GM12878 (cell line): Measurements from ENCODE around the gene CDH20. TPM values are rescaled to one million over a fixed set of nuclear protein-coding genes. Genes with fewer than 3 reads are reported as not detected.
A peak's percentile ranks its signal among the peaks of the same experiment; 100 is the strongest.

Experiments
- ATAC-seq: fragments of 200-7000 bp; cut with Tn5 transposase; 3 replicates; pipeline ENCODE4 v1.9.1; 2020; ENCODE audit warnings: mild to moderate bottlenecking, moderate library complexity
- BruUV-seq: library from RNA; stranded (reverse); fragments of 400-500 nt; replicated peaks from 2 replicates; lab custom pipeline; 2021; lab: Mats Ljungman, UMichigan
- CTCF ChIA-PET: fragments of 300-600 bp; sonication (Branson Sonifier 250); formaldehyde crosslinking; extraction: SDS; loops from one replicate; lab custom pipeline; 2021; ENCODE audit warnings: inconsistent platforms; lab: Yijun Ruan, JAX
- POLR2A ChIA-PET: fragments of 350-600 bp; formaldehyde crosslinking; extraction: SDS; loops from one replicate; lab custom pipeline; 2021; ENCODE audit warnings: inconsistent platforms; lab: Charles Lee
- RAD21 ChIA-PET: fragments of 300-600 bp; sonication (Branson Sonifier 250); formaldehyde crosslinking; loops from one replicate; lab custom pipeline; 2023; ENCODE audit warnings: antibody characterized with exemption; ENCODE audit not compliant: unreplicated experiment; lab: Charles Lee
- SMC1A ChIA-PET: fragments of 300-600 bp; sonication (Branson Sonifier 250); formaldehyde crosslinking; loops from one replicate; lab custom pipeline; 2023; ENCODE audit not compliant: unreplicated experiment, uncharacterized antibody; lab: Charles Lee
- DNase-seq: peaks from one replicate; pipeline ENCODE4 v3.0.0-alpha.2; 2011; ENCODE audit warnings: low read depth, low spot score
- FAIRE-seq: peaks from 3 replicates; lab custom pipeline; 2011; peaks lifted over from hg19 to GRCh38; lab: Jason Lieb, UNC
- H2AFZ ChIP-seq: 2 replicates; pipeline ENCODE4 v1.6.0; 2011; ENCODE audit warnings: low read depth, low read length, control low read depth; ENCODE audit not compliant: control insufficient read depth
- H3K27ac ChIP-seq: 2 replicates; pipeline ENCODE4 v1.5.1; 2011; ENCODE audit warnings: control low read depth; ENCODE audit not compliant: control insufficient read depth, insufficient read depth
- H3K27me3 ChIP-seq, 2 experiments: replicated peaks in 1 of 2; 2 replicates each; pipeline versions ENCODE4 v1.6.0 to v1.6.1; 2011; ENCODE audit warnings: low read length in 1 of 2; ENCODE audit not compliant: control insufficient read depth in 2 of 2, insufficient read depth in 2 of 2
- H3K36me3 ChIP-seq, 2 experiments: 2 replicates each; pipeline ENCODE4 v1.5.1; 2011; ENCODE audit warnings: low read length in 1 of 2; ENCODE audit not compliant: control insufficient read depth in 2 of 2, insufficient read depth in 2 of 2
- H3K4me1 ChIP-seq: 2 replicates; pipeline ENCODE4 v1.6.1; 2011; ENCODE audit warnings: mild to moderate bottlenecking, low read length, moderate library complexity, mixed read lengths; ENCODE audit not compliant: control insufficient read depth, insufficient read depth
- H3K4me2 ChIP-seq: 2 replicates; pipeline ENCODE4 v1.6.0; 2011; ENCODE audit warnings: control low read depth; ENCODE audit not compliant: control insufficient read depth, insufficient read depth
- H3K4me3 ChIP-seq: fragments of 200-600 bp; sonication (generic); 2 replicates; pipeline ENCODE4 v1.5.1; 2016
- H3K79me2 ChIP-seq: 2 replicates; pipeline ENCODE4 v1.6.0; 2011; ENCODE audit warnings: low read length; ENCODE audit not compliant: control insufficient read depth, insufficient read depth
- H3K9ac ChIP-seq: 2 replicates; pipeline ENCODE4 v1.8.0; 2011; ENCODE audit warnings: low read length, control low read depth, mixed read lengths; ENCODE audit not compliant: control insufficient read depth, insufficient read depth
- H3K9me3 ChIP-seq: replicated peaks from 3 replicates; pipeline ENCODE4 v1.5.1; 2011; ENCODE audit warnings: mild to moderate bottlenecking, low read length; ENCODE audit not compliant: control insufficient read depth, insufficient read depth
- H4K20me1 ChIP-seq: 2 replicates; pipeline ENCODE4 v1.6.0; 2011; ENCODE audit not compliant: control insufficient read depth, insufficient read depth
- BMI1 ChIP-seq: fragments of 450-650 bp; IDR thresholded peaks from 2 replicates; pipeline ENCODE4 v1.6.1; 2016; ENCODE audit warnings: mild to moderate bottlenecking, moderate library complexity, borderline replicate concordance
- CBX5 ChIP-seq: sonication (generic); IDR thresholded peaks from 2 replicates; pipeline ENCODE4 v1.6.1; 2016; ENCODE audit warnings: low read depth, moderate library complexity, mild to moderate bottlenecking, inconsistent platforms
- IKZF1 ChIP-seq: fragments of 450-650 bp; conservative IDR thresholded peaks from 2 replicates; pipeline ENCODE4 v1.6.1; 2017; ENCODE audit warnings: antibody characterized with exemption, mild to moderate bottlenecking
- LARP7 ChIP-seq: fragments of 450-650 bp; IDR thresholded peaks from 2 replicates; pipeline ENCODE4 v1.6.1; 2017; ENCODE audit warnings: mild to moderate bottlenecking
- NR2F1 ChIP-seq: fragments of 450-650 bp; conservative IDR thresholded peaks from 2 replicates; pipeline ENCODE4 v1.6.1; 2017; ENCODE audit warnings: mild to moderate bottlenecking
- TCF7 ChIP-seq: IDR thresholded peaks from 2 replicates; pipeline ENCODE4 v1.6.1; 2014; ENCODE audit warnings: antibody characterized with exemption, borderline replicate concordance
- YBX1 ChIP-seq: fragments of 450-650 bp; IDR thresholded peaks from 2 replicates; pipeline ENCODE4 v1.6.1; 2016; ENCODE audit warnings: antibody characterized with exemption
- WGBS: methylation state at CpG from one replicate; pipeline ENCODE4 v1.1.6; 2016; ENCODE audit warnings: low lambda C conversion rate; ENCODE audit not compliant: insufficient replicate concordance, insufficient coverage; ENCODE audit errors: missing lambda C conversion rate; 5-methylcytosine and 5-hydroxymethylcytosine counted together
- in situ Hi-C: fragments of 300-500 bp; cut with MboI; formaldehyde crosslinking; loops from 9 replicates; pipeline ENCODE4 v1.14.3; 2018; ENCODE audit warnings: mixed read lengths
- intact Hi-C: fragments of 100-400 bp; cut with micrococcal nuclease; formaldehyde crosslinking; loops from one replicate; pipeline ENCODE4 v1.14.2; 2022; ENCODE audit not compliant: unreplicated experiment
- polyA plus RNA-seq, 11 experiments: library from polyadenylated mRNA; depleted of rRNA in 4 of 11; unstranded in 6 of 11; stranded (reverse) in 5 of 11; fragments of >200 nt; fragmentation: Nextera tagmentation in 4 of 11; fragmentation: Illumina TruSeq in 1 of 11; extraction: Ambion mirVana in 4 of 11; extraction: Trizol in 1 of 11; gene quantifications; 1 replicate in 1 of 11; 2 replicates in 10 of 11; pipeline versions ENCODE4 v1.2.1 to v1.2.3, GENCODE V29; 2011 to 2016; ENCODE audit warnings: inconsistent platforms in 2 of 11, missing spikeins in 2 of 11, low read depth in 1 of 11
- total RNA-seq, 4 experiments: library from RNA; depleted of rRNA in 3 of 4; stranded (reverse); fragments of >200 nt in 3 of 4; fragmentation: Illumina TruSeq in 1 of 4; extraction: Trizol in 1 of 4; gene quantifications; 2 replicates each; pipeline versions ENCODE4 v1.2.1 to v1.2.3, GENCODE V29; 2013 to 2021
- TF ChIP-seq, protein P1 (sequence below): fragments of 450-650 bp; IDR thresholded peaks from 2 replicates; pipeline ENCODE4 v1.6.1; 2016; ENCODE audit warnings: mild to moderate bottlenecking
- TF ChIP-seq, protein P2 (sequence below): IDR thresholded peaks from 2 replicates; pipeline ENCODE4 v1.6.1; 2011; ENCODE audit warnings: borderline replicate concordance, low read depth, mild to moderate bottlenecking, moderate library complexity, mixed read lengths, low read length; ENCODE audit not compliant: insufficient read depth; ENCODE audit errors: extremely low read length
- TF ChIP-seq, protein P3 (sequence below): fragments of 450-650 bp; formaldehyde crosslinking; IDR thresholded peaks from 2 replicates; pipeline ENCODE4 v1.4.0; 2020; ENCODE audit warnings: mild to moderate bottlenecking, moderate library complexity
- TF ChIP-seq, protein P4 (sequence below): fragments of 450-650 bp; IDR thresholded peaks from 2 replicates; pipeline ENCODE4 v1.6.1; 2016; ENCODE audit warnings: mild to moderate bottlenecking, moderate library complexity, borderline replicate concordance

Gene CDH20
- total and polyA plus RNA-seq, 10 of the 15 experiments (the other 5 are each of a cell fraction or from before 2014, with no cell fraction given) = not detected

DNA sequence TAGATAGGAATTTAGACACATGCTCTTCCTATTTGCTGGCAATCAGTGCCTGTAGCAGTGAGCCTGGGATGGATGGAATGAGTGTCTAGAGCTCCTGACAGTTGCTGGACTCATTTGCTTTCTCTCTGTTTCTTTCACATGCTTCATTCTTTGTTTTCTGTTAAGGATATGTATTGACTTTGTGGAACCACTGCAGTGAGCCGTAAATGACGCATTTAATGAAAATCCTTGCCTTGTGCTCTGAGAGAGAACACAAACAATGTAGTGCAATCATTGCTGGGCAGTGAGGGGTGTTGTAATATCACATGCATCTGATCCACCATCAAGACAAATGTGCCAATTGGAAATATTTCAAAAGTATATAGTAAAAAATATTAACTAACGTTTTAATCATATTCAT lies 25.2 kb upstream of the CDH20 start (continued):
- TF ChIP-seq, protein P1, sequence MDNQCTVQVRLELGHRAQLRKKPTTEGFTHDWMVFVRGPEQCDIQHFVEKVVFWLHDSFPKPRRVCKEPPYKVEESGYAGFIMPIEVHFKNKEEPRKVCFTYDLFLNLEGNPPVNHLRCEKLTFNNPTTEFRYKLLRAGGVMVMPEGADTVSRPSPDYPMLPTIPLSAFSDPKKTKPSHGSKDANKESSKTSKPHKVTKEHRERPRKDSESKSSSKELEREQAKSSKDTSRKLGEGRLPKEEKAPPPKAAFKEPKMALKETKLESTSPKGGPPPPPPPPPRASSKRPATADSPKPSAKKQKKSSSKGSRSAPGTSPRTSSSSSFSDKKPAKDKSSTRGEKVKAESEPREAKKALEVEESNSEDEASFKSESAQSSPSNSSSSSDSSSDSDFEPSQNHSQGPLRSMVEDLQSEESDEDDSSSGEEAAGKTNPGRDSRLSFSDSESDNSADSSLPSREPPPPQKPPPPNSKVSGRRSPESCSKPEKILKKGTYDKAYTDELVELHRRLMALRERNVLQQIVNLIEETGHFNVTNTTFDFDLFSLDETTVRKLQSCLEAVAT = no peak
- TF ChIP-seq IKZF1 (no peak), TCF7 (no peak), LARP7 (no peak)
- TF ChIP-seq, protein P2, sequence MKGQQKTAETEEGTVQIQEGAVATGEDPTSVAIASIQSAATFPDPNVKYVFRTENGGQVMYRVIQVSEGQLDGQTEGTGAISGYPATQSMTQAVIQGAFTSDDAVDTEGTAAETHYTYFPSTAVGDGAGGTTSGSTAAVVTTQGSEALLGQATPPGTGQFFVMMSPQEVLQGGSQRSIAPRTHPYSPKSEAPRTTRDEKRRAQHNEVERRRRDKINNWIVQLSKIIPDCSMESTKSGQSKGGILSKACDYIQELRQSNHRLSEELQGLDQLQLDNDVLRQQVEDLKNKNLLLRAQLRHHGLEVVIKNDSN = no peak

DNA sequence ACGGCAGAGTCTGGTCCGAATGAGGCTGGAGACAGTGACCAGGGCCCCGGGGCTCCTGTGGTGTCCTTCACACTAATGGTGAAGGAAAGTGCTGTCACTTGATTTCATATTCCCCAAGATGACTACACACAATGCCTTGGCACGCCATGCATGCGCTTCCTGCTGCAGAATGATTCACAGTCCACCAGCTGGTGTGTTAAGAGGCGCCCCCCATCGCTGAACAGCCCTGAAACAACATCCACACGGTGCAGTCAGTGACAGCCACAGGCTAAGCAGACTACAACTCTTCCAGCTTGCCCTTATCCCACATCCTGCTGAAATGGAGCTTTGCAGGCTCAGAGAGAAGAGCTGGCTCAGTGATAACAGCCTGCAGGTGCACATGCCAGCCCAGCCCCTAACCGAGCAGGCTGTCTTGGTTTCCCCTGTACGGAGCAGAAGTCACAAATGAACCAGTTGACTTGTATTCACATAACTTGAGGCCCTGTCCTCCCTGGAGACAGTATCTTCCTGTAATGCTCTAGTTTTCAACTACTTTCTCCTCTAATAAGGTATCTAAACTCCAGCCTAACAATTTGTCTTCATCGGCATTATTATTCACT lies 24.3 kb upstream of the CDH20 start:
- no peak for FAIRE-seq
- WGBS = 34% methylated on average over 11 of the region's 11 CpGs
- no peaks in the 10 kb centered on the region for H3K9me3 ChIP-seq
- H3K4me1 ChIP-seq = no peaks in the 10 kb centered on the region
- no peaks in the 10 kb centered on the region for H3K27me3 ChIP-seq
- RAD21 ChIA-PET = no interaction called here
- H2AFZ ChIP-seq = no peak overlapping the region
- TF ChIP-seq NR2F1 (no peak), BMI1 (no peak), YBX1 (no peak), CBX5 (no peak)
- TF ChIP-seq, protein P3, sequence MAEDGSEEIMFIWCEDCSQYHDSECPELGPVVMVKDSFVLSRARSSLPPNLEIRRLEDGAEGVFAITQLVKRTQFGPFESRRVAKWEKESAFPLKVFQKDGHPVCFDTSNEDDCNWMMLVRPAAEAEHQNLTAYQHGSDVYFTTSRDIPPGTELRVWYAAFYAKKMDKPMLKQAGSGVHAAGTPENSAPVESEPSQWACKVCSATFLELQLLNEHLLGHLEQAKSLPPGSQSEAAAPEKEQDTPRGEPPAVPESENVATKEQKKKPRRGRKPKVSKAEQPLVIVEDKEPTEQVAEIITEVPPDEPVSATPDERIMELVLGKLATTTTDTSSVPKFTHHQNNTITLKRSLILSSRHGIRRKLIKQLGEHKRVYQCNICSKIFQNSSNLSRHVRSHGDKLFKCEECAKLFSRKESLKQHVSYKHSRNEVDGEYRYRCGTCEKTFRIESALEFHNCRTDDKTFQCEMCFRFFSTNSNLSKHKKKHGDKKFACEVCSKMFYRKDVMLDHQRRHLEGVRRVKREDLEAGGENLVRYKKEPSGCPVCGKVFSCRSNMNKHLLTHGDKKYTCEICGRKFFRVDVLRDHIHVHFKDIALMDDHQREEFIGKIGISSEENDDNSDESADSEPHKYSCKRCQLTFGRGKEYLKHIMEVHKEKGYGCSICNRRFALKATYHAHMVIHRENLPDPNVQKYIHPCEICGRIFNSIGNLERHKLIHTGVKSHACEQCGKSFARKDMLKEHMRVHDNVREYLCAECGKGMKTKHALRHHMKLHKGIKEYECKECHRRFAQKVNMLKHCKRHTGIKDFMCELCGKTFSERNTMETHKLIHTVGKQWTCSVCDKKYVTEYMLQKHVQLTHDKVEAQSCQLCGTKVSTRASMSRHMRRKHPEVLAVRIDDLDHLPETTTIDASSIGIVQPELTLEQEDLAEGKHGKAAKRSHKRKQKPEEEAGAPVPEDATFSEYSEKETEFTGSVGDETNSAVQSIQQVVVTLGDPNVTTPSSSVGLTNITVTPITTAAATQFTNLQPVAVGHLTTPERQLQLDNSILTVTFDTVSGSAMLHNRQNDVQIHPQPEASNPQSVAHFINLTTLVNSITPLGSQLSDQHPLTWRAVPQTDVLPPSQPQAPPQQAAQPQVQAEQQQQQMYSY (CRISPR knock-in tag) = no peak
- TF ChIP-seq, protein P4, sequence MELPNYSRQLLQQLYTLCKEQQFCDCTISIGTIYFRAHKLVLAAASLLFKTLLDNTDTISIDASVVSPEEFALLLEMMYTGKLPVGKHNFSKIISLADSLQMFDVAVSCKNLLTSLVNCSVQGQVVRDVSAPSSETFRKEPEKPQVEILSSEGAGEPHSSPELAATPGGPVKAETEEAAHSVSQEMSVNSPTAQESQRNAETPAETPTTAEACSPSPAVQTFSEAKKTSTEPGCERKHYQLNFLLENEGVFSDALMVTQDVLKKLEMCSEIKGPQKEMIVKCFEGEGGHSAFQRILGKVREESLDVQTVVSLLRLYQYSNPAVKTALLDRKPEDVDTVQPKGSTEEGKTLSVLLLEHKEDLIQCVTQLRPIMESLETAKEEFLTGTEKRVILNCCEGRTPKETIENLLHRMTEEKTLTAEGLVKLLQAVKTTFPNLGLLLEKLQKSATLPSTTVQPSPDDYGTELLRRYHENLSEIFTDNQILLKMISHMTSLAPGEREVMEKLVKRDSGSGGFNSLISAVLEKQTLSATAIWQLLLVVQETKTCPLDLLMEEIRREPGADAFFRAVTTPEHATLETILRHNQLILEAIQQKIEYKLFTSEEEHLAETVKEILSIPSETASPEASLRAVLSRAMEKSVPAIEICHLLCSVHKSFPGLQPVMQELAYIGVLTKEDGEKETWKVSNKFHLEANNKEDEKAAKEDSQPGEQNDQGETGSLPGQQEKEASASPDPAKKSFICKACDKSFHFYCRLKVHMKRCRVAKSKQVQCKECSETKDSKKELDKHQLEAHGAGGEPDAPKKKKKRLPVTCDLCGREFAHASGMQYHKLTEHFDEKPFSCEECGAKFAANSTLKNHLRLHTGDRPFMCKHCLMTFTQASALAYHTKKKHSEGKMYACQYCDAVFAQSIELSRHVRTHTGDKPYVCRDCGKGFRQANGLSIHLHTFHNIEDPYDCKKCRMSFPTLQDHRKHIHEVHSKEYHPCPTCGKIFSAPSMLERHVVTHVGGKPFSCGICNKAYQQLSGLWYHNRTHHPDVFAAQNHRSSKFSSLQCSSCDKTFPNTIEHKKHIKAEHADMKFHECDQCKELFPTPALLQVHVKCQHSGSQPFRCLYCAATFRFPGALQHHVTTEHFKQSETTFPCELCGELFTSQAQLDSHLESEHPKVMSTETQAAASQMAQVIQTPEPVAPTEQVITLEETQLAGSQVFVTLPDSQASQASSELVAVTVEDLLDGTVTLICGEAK = no peak
- H3K4me2 ChIP-seq = no peak overlapping the region
- in situ Hi-C loops = no loop called here
- no peaks in the 10 kb centered on the region for H3K79me2 ChIP-seq
- H3K27ac ChIP-seq = no peak overlapping the region
- no peaks in the 10 kb centered on the region for H4K20me1 ChIP-seq
- no peaks in the 10 kb centered on the region for H3K36me3 ChIP-seq
- no TSS peak for BruUV-seq
- CTCF ChIA-PET = no interaction called here
- H3K4me3 ChIP-seq = no peak overlapping the region
- H3K9ac ChIP-seq = no peak overlapping the region
- intact Hi-C loops = no loop called here
- SMC1A ChIA-PET = no interaction called here
- ATAC-seq = peak; percentile 27; the same call in 2 of the 3 replicates
- POLR2A ChIA-PET = no interaction called here
- no peak for DNase-seq
